HEK293 (cell line): ENCODE results near the gene HIPK2.

Experiments used
- CTCF ChIA-PET: fragments of 350-600 bp; formaldehyde crosslinking; extraction: SDS; loops from one replicate; lab custom pipeline; 2021; ENCODE audit warnings: antibody characterized with exemption; lab: Yijun Ruan, JAX
- POLR2A ChIA-PET: fragments of 300-600 bp; formaldehyde crosslinking; extraction: SDS; loops from one replicate; lab custom pipeline; 2020; ENCODE audit warnings: antibody characterized with exemption, inconsistent platforms; lab: Yijun Ruan, JAX
- H3K27ac ChIP-seq: fragments of 200-500 bp; sonication (Bioruptor generic); 2 replicates; pipeline ENCODE4 v1.5.1; 2014; ENCODE audit warnings: low read depth, low read length, control low read depth, inconsistent platforms; ENCODE audit errors: extremely low read depth
- H3K36me3 ChIP-seq, 2 experiments: fragments of 200-500 bp in 1 of 2; sonication (Bioruptor generic) in 1 of 2; 1 replicate in 1 of 2; 2 replicates in 1 of 2; pipeline ENCODE4 v1.5.1; 2014 to 2017; ENCODE audit warnings: inconsistent platforms in 2 of 2, low read length in 2 of 2; ENCODE audit not compliant: control insufficient read depth in 2 of 2, insufficient read depth in 1 of 2
- H3K4me1 ChIP-seq: fragments of 200-500 bp; sonication (Bioruptor generic); 2 replicates; pipeline ENCODE4 v1.5.1; 2014; ENCODE audit warnings: mild to moderate bottlenecking, low read length, inconsistent platforms; ENCODE audit not compliant: control insufficient read depth, insufficient read depth
- H3K4me3 ChIP-seq: 2 replicates; pipeline ENCODE4 v1.5.1; 2011; ENCODE audit warnings: low read depth, mild to moderate bottlenecking, control low read depth, low read length, moderate library complexity
- H3K9me3 ChIP-seq: fragments of 200-500 bp; sonication (Bioruptor generic); 2 replicates; pipeline ENCODE4 v1.5.1; 2014; ENCODE audit warnings: low read depth, low read length, inconsistent platforms; ENCODE audit not compliant: control insufficient read depth, insufficient read depth
- GLIS1 ChIP-seq: fragments of 450-650 bp; formaldehyde crosslinking; IDR thresholded peaks from 2 replicates; pipeline ENCODE4 v1.5.1; 2016; ENCODE audit warnings: missing biosample characterization, missing genetic modification characterization
- KLF7 ChIP-seq: fragments of 450-650 bp; formaldehyde crosslinking; IDR thresholded peaks from 2 replicates; pipeline ENCODE4 v1.5.1; 2016; ENCODE audit warnings: missing biosample characterization, missing genetic modification characterization, borderline replicate concordance
- KLF8 ChIP-seq: fragments of 450-650 bp; formaldehyde crosslinking; IDR thresholded peaks from 2 replicates; pipeline ENCODE4 v1.5.1; 2016; ENCODE audit warnings: missing biosample characterization, missing genetic modification characterization
- REPIN1 ChIP-seq: fragments of 450-650 bp; formaldehyde crosslinking; IDR thresholded peaks from 2 replicates; pipeline ENCODE4 v1.5.1; 2017; ENCODE audit warnings: missing biosample characterization, missing genetic modification characterization, low read depth
- SP3 ChIP-seq: fragments of 450-650 bp; formaldehyde crosslinking; IDR thresholded peaks from 2 replicates; pipeline ENCODE4 v1.5.1; 2016; ENCODE audit warnings: missing biosample characterization, missing genetic modification characterization
- ZEB2 ChIP-seq: fragments of 450-650 bp; formaldehyde crosslinking; IDR thresholded peaks from 2 replicates; pipeline ENCODE4 v1.5.1; 2016; ENCODE audit warnings: missing biosample characterization, missing genetic modification characterization
- ZFP41 ChIP-seq: fragments of 450-650 bp; formaldehyde crosslinking; IDR thresholded peaks from 2 replicates; pipeline ENCODE4 v1.5.1; 2016; ENCODE audit warnings: missing biosample characterization, missing genetic modification characterization, borderline replicate concordance
- ZNF10 ChIP-seq: fragments of 450-650 bp; formaldehyde crosslinking; IDR thresholded peaks from 2 replicates; pipeline ENCODE4 v1.5.1; 2017; ENCODE audit warnings: missing biosample characterization, missing genetic modification characterization
- ZNF175 ChIP-seq: fragments of 450-650 bp; formaldehyde crosslinking; IDR thresholded peaks from 2 replicates; pipeline ENCODE4 v1.5.1; 2016; ENCODE audit warnings: missing biosample characterization, missing genetic modification characterization
- ZNF202 ChIP-seq: fragments of 450-650 bp; formaldehyde crosslinking; IDR thresholded peaks from 2 replicates; pipeline ENCODE4 v1.5.1; 2016; ENCODE audit warnings: missing biosample characterization, missing genetic modification characterization, borderline replicate concordance
- ZNF239 ChIP-seq: fragments of 450-650 bp; formaldehyde crosslinking; IDR thresholded peaks from 2 replicates; pipeline ENCODE4 v1.5.1; 2016; ENCODE audit warnings: missing biosample characterization, missing genetic modification characterization
- ZNF266 ChIP-seq: fragments of 450-650 bp; formaldehyde crosslinking; IDR thresholded peaks from 2 replicates; pipeline ENCODE4 v1.5.1; 2016; ENCODE audit warnings: missing biosample characterization, missing genetic modification characterization, low read depth
- ZNF274 ChIP-seq, 2 experiments: fragments of 200-500 bp in 1 of 2; fragments of 450-650 bp in 1 of 2; sonication (Bioruptor generic) in 1 of 2; formaldehyde crosslinking in 1 of 2; IDR thresholded peaks; 2 replicates each; pipeline versions ENCODE4 v1.5.1 to v1.6.1; 2014 to 2016; ENCODE audit warnings: borderline replicate concordance in 1 of 2, inconsistent platforms in 1 of 2, low read length in 1 of 2, missing biosample characterization in 1 of 2, missing genetic modification characterization in 1 of 2
- ZNF280D ChIP-seq: fragments of 450-650 bp; formaldehyde crosslinking; IDR thresholded peaks from 2 replicates; pipeline ENCODE4 v1.5.1; 2016; ENCODE audit warnings: missing biosample characterization, missing genetic modification characterization
- ZNF324 ChIP-seq: fragments of 450-650 bp; formaldehyde crosslinking; IDR thresholded peaks from 2 replicates; pipeline ENCODE4 v1.5.1; 2016; ENCODE audit warnings: missing biosample characterization, missing genetic modification characterization
- ZNF341 ChIP-seq: fragments of 450-650 bp; formaldehyde crosslinking; IDR thresholded peaks from 2 replicates; pipeline ENCODE4; 2016; ENCODE audit warnings: low read depth, missing biosample characterization, missing genetic modification characterization
- ZNF394 ChIP-seq: fragments of 450-650 bp; formaldehyde crosslinking; IDR thresholded peaks from 2 replicates; pipeline ENCODE4 v1.5.1; 2016; ENCODE audit warnings: missing biosample characterization, missing genetic modification characterization, mild to moderate bottlenecking, moderate library complexity, borderline replicate concordance
- ZNF404 ChIP-seq: fragments of 450-650 bp; formaldehyde crosslinking; IDR thresholded peaks from 2 replicates; pipeline ENCODE4 v1.5.1; 2017; ENCODE audit warnings: missing biosample characterization, missing genetic modification characterization
- ZNF510 ChIP-seq: fragments of 450-650 bp; formaldehyde crosslinking; IDR thresholded peaks from 2 replicates; pipeline ENCODE4 v1.5.1; 2018; ENCODE audit warnings: mild to moderate bottlenecking, missing genetic modification characterization, missing biosample characterization; ENCODE audit not compliant: insufficient replicate concordance
- ZNF529 ChIP-seq: fragments of 450-650 bp; formaldehyde crosslinking; IDR thresholded peaks from 2 replicates; pipeline ENCODE4 v1.5.1; 2017; ENCODE audit warnings: missing genetic modification characterization, missing biosample characterization; ENCODE audit not compliant: insufficient replicate concordance
- ZNF558 ChIP-seq: fragments of 450-650 bp; formaldehyde crosslinking; IDR thresholded peaks from 2 replicates; pipeline ENCODE4 v1.5.1; 2016; ENCODE audit warnings: missing biosample characterization, missing genetic modification characterization
- ZNF585B ChIP-seq: fragments of 450-650 bp; formaldehyde crosslinking; IDR thresholded peaks from 2 replicates; pipeline ENCODE4 v1.5.1; 2016; ENCODE audit warnings: missing biosample characterization, missing genetic modification characterization
- ZNF596 ChIP-seq: fragments of 450-650 bp; IDR thresholded peaks from 2 replicates; pipeline ENCODE4 v1.5.0; 2018; ENCODE audit warnings: missing biosample characterization, mild to moderate bottlenecking, missing genetic modification characterization, moderate library complexity
- ZNF623 ChIP-seq: fragments of 450-650 bp; formaldehyde crosslinking; IDR thresholded peaks from 2 replicates; pipeline ENCODE4 v1.5.1; 2016; ENCODE audit warnings: missing biosample characterization, missing genetic modification characterization
- ZNF76 ChIP-seq: fragments of 450-650 bp; formaldehyde crosslinking; IDR thresholded peaks from 2 replicates; pipeline ENCODE4; 2016; ENCODE audit warnings: low read depth, missing biosample characterization, missing genetic modification characterization, borderline replicate concordance
- ZNF837 ChIP-seq: fragments of 450-650 bp; formaldehyde crosslinking; IDR thresholded peaks from 2 replicates; pipeline ENCODE4 v1.5.1; 2016; ENCODE audit warnings: missing biosample characterization, missing genetic modification characterization
- ZSCAN4 ChIP-seq: fragments of 450-650 bp; formaldehyde crosslinking; IDR thresholded peaks from 2 replicates; pipeline ENCODE4 v1.5.1; 2017; ENCODE audit warnings: missing biosample characterization, missing genetic modification characterization

Gene HIPK2

GRCh38 chr7:139658908-139659675 lies 118.7 kb downstream of the HIPK2 start:
- no peaks in the 10 kb centered on the region for H3K4me1 ChIP-seq
- H3K4me3 ChIP-seq: no peak overlapping the region
- TF ChIP-seq ZNF558 (tag by site-specific recombination): no peak
- no peak for TF ChIP-seq ZNF596
- no peak for TF ChIP-seq ZNF76 (tag by site-specific recombination)
- no peak for TF ChIP-seq REPIN1 (tag by site-specific recombination)
- TF ChIP-seq ZNF274 (IDR thresholded peaks at IDR 0.05; ENCODE audit: low read length): no peak
- TF ChIP-seq ZNF274 (tag by site-specific recombination; IDR thresholded peaks at IDR 0.05; ENCODE audit: borderline replicate concordance): no peak
- TF ChIP-seq ZNF175: no peak
- TF ChIP-seq ZNF837 (tag by site-specific recombination): no peak
- no peaks in the 10 kb centered on the region for H3K9me3 ChIP-seq
- no peak overlapping the region for H3K27ac ChIP-seq
- ChIA-PET POLR2A (no interaction called here), CTCF (interaction anchor here (0.8 to 1.6 kb wide), 2 partner anchors 14 to 15 kb away, joined by 4 to 6 read pairs; no protein-coding TSS in a partner anchor)
- no peaks in the 10 kb centered on the region for H3K36me3 ChIP-seq

- Histone ChIP-seq H3K9me3 (no peaks in the 10 kb centered on the region), H3K4me3 (no peak overlapping the region), H3K27ac (no peak overlapping the region), H3K4me1 (no peaks in the 10 kb centered on the region), H3K36me3 (no peaks in the 10 kb centered on the region)
- POLR2A ChIA-PET: no interaction called here
- CTCF ChIA-PET: no interaction called here
- no peak for TF ChIP-seq ZNF324 (tag by site-specific recombination)
- no peak for TF ChIP-seq KLF7 (tag by site-specific recombination)
- no peak for TF ChIP-seq ZNF623 (tag by site-specific recombination)
- TF ChIP-seq ZSCAN4 (tag by site-specific recombination): no peak
- TF ChIP-seq GLIS1 (tag by site-specific recombination): no peak
- TF ChIP-seq ZNF341 (tag by site-specific recombination): no peak
- TF ChIP-seq SP3 (tag by site-specific recombination): no peak
- no peak for TF ChIP-seq ZNF510 (tag by site-specific recombination)
- no peak for TF ChIP-seq ZNF404 (tag by site-specific recombination)
- TF ChIP-seq ZNF529 (tag by site-specific recombination): no peak
- no peak for TF ChIP-seq ZNF585B (tag by site-specific recombination)
- TF ChIP-seq ZFP41 (tag by site-specific recombination): no peak
- no peak for TF ChIP-seq ZNF837 (tag by site-specific recombination)
- no peak for TF ChIP-seq KLF8
Measured at GRCh38 chr7:139658296-139658695, 119.5 kb downstream of the HIPK2 start.

GRCh38 chr7:139657725-139658124 lies 120.1 kb downstream of the HIPK2 start:
- no peak for TF ChIP-seq ZNF202 (tag by site-specific recombination)
- no peak for TF ChIP-seq ZNF280D (tag by site-specific recombination)
- TF ChIP-seq ZEB2 (tag by site-specific recombination): no peak
- TF ChIP-seq ZNF266 (tag by site-specific recombination): no peak
- no peak for TF ChIP-seq ZNF239 (tag by site-specific recombination)
- no peak for TF ChIP-seq ZNF10 (tag by site-specific recombination)
- TF ChIP-seq ZNF404 (tag by site-specific recombination): no peak
- TF ChIP-seq ZNF394 (tag by site-specific recombination): no peak
- no peak for TF ChIP-seq ZNF585B (tag by site-specific recombination)
- CTCF ChIA-PET: no interaction called here
- POLR2A ChIA-PET: no interaction called here
- Histone ChIP-seq H3K9me3 (no peaks in the 10 kb centered on the region), H3K36me3 (no peaks in the 10 kb centered on the region), H3K4me3 (no peak overlapping the region), H3K27ac (no peak overlapping the region), H3K4me1 (no peaks in the 10 kb centered on the region)
